Parathyroid adenoma (tissue), 2 donors: ENCODE measurements around the gene MRPL22.
A peak's percentile ranks its signal among the peaks of the same experiment; 100 is the strongest.

Experiments used
- H2AFZ ChIP-seq: fragments of 300-600 bp; sonication (generic); one replicate; pipeline ENCODE4 v1.7.0; 2017; ENCODE audit warnings: antibody characterized with exemption, mild to moderate bottlenecking
- H3K27ac ChIP-seq: fragments of 300-600 bp; sonication (generic); one replicate; pipeline ENCODE4 v1.7.0; 2017
- H3K27me3 ChIP-seq: fragments of 300-600 bp; sonication (generic); one replicate; pipeline ENCODE4 v1.7.0; 2017; ENCODE audit warnings: low read length; ENCODE audit not compliant: control insufficient read depth, insufficient read depth
- H3K36me3 ChIP-seq: fragments of 300-600 bp; sonication (generic); one replicate; pipeline ENCODE4 v1.7.0; 2017; ENCODE audit warnings: low read length; ENCODE audit not compliant: control insufficient read depth, insufficient read depth
- H3K4me1 ChIP-seq: fragments of 300-600 bp; sonication (generic); one replicate; pipeline ENCODE4 v1.7.0; 2017; ENCODE audit warnings: control low read depth
- H3K4me2 ChIP-seq: fragments of 300-600 bp; sonication (generic); one replicate; pipeline ENCODE4 v1.7.0; 2017; ENCODE audit warnings: low read length
- H3K4me3 ChIP-seq: fragments of 300-600 bp; sonication (generic); one replicate; pipeline ENCODE4 v1.7.0; 2017; ENCODE audit warnings: low read depth, low read length
- H3K79me2 ChIP-seq: fragments of 300-600 bp; sonication (generic); one replicate; pipeline ENCODE4 v1.7.0; 2017; ENCODE audit warnings: control low read depth
- H3K9ac ChIP-seq: fragments of 300-600 bp; sonication (generic); one replicate; pipeline ENCODE4 v1.7.0; 2017; ENCODE audit warnings: mild to moderate bottlenecking
- H3K9me3 ChIP-seq: fragments of 300-600 bp; sonication (generic); one replicate; pipeline ENCODE4 v1.7.0; 2017; ENCODE audit warnings: low read length; ENCODE audit not compliant: control insufficient read depth
- CTCF ChIP-seq: fragments of 300-600 bp; sonication (generic); IDR thresholded peaks from one replicate; pipeline ENCODE4 v1.7.0; 2017; ENCODE audit warnings: antibody characterized with exemption, mild to moderate bottlenecking
- donor health status: primary hyperparathyroidism.

MRPL22 gene

GRCh38 chr5:154940375-154940771, 500 bp upstream of the MRPL22 start:
- Histone ChIP-seq H3K27me3 (no peaks in the 10 kb centered on the region), H3K36me3 (no peaks in the 10 kb centered on the region), H3K79me2 (peaks cover 17% of the 10 kb centered on the region), H3K27ac (peak overlapping the region; percentile 83), H3K4me3 (peak overlapping the region; percentile 97), H3K4me2 (peak overlapping the region; percentile 70), H3K9me3 (no peaks in the 10 kb centered on the region), H2AFZ (peak overlapping the region; percentile 86), H3K4me1 (peaks cover 4% of the 10 kb centered on the region), H3K9ac (no peak overlapping the region)
- no peak for TF ChIP-seq CTCF

GRCh38 chr5:154943527-154943926, 2.7 kb downstream of the MRPL22 start:
- no peaks in the 10 kb centered on the region for H3K4me1 ChIP-seq
- TF ChIP-seq CTCF: no peak

GRCh38 chr5:154944716-154945115, 3.8 kb downstream of the MRPL22 start:
- Histone ChIP-seq H3K9me3 (no peaks in the 10 kb centered on the region), H3K4me3 (no peak overlapping the region), H3K4me1 (no peaks in the 10 kb centered on the region), H3K27me3 (no peaks in the 10 kb centered on the region), H3K4me2 (no peak overlapping the region), H3K9ac (no peak overlapping the region), H3K27ac (no peak overlapping the region), H2AFZ (no peak overlapping the region), H3K79me2 (peaks cover 35% of the 10 kb centered on the region), H3K36me3 (no peaks in the 10 kb centered on the region)
- no peak for TF ChIP-seq CTCF

More at GRCh38 chr5:154943527-154943926, 2.7 kb downstream of the MRPL22 start:
- no peak overlapping the region for H3K27ac ChIP-seq
- no peaks in the 10 kb centered on the region for H3K27me3 ChIP-seq
- H3K79me2 ChIP-seq: peaks cover 35% of the 10 kb centered on the region
- no peak overlapping the region for H3K4me3 ChIP-seq
- H3K4me2 ChIP-seq: no peak overlapping the region
- H2AFZ ChIP-seq: no peak overlapping the region
- H3K9ac ChIP-seq: no peak overlapping the region
- no peaks in the 10 kb centered on the region for H3K36me3 ChIP-seq
- no peaks in the 10 kb centered on the region for H3K9me3 ChIP-seq

- H3K4me2 ChIP-seq: no peak overlapping the region
Measured at GRCh38 chr5:154945695-154946301, 4.9 kb downstream of the MRPL22 start.

More at GRCh38 chr5:154945695-154946301, 4.9 kb downstream of the MRPL22 start:
- peaks cover 35% of the 10 kb centered on the region for H3K79me2 ChIP-seq
- H2AFZ ChIP-seq: no peak overlapping the region
- H3K9ac ChIP-seq: no peak overlapping the region
- H3K4me3 ChIP-seq: no peak overlapping the region
- no peaks in the 10 kb centered on the region for H3K9me3 ChIP-seq
- H3K4me1 ChIP-seq: no peaks in the 10 kb centered on the region
- TF ChIP-seq CTCF: peak; percentile 59
- H3K27me3 ChIP-seq: no peaks in the 10 kb centered on the region
- H3K36me3 ChIP-seq: no peaks in the 10 kb centered on the region
- no peak overlapping the region for H3K27ac ChIP-seq
